GM19035 (cell line): ENCODE results near the gene GPRC5C.

Source experiments
- ATAC-seq: cut with Tn5 transposase; IDR thresholded peaks from one replicate; pipeline ENCODE4 v1.9.1; 2021; ENCODE audit not compliant: unreplicated experiment

The GPRC5C gene

GRCh38 chr17:74450231-74450630, 18.3 kb downstream of the GPRC5C start:
- no peak for ATAC-seq

- ATAC-seq, result no peak
These were observed 19.1 kb downstream of the GPRC5C start for GRCh38 chr17:74450925-74451403.

DNA sequence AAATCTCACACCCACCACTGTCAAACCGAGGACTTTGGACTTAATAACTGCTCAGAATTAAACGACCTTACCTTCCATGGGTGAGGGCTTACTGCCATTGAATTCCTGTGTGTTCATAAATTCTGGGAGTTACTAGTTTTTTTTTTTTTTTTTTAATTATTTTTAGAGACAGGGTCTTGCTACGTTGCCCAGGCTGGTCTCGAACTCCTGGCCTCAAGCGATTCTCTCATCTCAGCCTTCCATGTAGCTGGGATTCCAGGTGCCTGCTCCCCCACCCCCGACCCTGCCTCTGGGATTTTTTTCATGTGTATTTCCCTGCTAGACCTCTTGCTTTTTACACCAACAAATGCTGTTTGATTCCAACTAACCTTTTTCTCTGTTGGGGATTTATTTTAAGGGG, 19.7 kb downstream of the GPRC5C start:
- ATAC-seq, result no peak

GRCh38 chr17:74452033-74452840, 20.3 kb downstream of the GPRC5C start:
- ATAC-seq, result no peak

- no peak for ATAC-seq
These were observed 21.2 kb downstream of the GPRC5C start for GRCh38 chr17:74452841-74453661.

- peak; percentile 38 for ATAC-seq
These were observed 21.8 kb downstream of the GPRC5C start for GRCh38 chr17:74453665-74454196.

- ATAC-seq, result peak; percentile 83
These were observed 22.5 kb downstream of the GPRC5C start for GRCh38 chr17:74454197-74455024.

- no peak for ATAC-seq
These were observed 23.2 kb downstream of the GPRC5C start for GRCh38 chr17:74455025-74455545.

- ATAC-seq, result no peak
These were observed 23.9 kb downstream of the GPRC5C start for GRCh38 chr17:74455821-74456220.

GRCh38 chr17:74457146-74457819, 25.4 kb downstream of the GPRC5C start:
- no peak for ATAC-seq

DNA sequence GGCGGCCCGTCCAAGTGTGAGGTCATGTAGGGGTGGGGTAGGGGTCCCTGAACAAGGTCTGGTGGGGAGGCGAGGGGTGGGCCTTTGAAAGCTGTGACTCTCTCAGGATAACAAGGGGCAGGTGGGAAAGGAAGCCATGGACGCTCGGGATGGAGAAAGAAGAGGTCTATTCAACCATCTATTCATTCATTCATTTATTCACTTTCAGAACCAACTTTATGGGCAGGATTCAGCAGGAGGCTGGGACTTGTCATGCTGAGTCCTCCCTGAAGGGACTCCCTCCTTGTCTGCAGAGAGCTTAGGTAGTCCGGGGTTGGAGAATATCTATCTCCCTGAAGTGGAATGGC, 25.9 kb downstream of the GPRC5C start:
- ATAC-seq, result no peak

GRCh38 chr17:74458835-74459234, 26.9 kb downstream of the GPRC5C start:
- ATAC-seq, result no peak

- no peak for ATAC-seq
These were observed 27.7 kb downstream of the GPRC5C start for GRCh38 chr17:74459622-74460021.

DNA sequence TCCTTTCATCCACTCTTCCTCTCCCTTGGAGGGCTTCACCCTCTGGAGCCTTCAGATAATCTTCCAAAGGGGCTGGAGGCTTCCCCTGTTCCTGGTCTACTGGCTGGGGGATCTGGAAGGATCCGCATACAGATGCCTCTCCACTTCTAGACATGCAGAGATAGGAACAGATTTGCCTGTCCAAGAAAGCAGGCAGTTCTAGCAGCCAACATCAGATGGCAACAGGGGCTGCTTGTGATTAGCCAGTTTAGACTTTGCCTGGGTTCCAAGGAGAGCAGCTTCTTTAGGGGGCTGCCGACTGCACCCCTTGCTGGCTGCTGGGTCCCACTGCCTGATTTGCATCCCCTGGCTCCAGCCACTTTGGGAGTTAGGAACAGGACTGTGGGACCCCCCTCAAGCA, 28.4 kb downstream of the GPRC5C start:
- ATAC-seq, result no peak

DNA sequence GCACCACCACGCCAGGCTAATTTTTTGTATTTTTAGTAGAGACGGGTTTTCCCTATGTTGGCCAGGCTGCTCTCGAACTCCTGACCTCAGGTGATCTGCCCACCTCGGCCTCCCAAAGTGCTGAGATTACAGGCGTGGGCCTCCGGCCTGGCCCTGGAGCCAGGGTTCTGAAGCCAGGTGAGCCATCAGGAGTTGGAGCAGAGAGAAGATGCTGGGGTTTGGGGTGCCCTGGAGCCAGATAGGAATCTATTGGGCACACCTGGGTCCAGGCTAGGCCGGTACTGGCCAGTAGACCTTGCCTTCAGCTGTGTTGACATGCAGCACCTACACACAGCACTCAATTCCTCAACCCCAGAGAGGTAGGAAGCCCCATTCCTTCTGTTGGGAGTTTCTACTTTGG, 29.1 kb downstream of the GPRC5C start:
- no peak for ATAC-seq

- no peak for ATAC-seq
These were observed 29.7 kb downstream of the GPRC5C start for GRCh38 chr17:74461611-74462010.

DNA sequence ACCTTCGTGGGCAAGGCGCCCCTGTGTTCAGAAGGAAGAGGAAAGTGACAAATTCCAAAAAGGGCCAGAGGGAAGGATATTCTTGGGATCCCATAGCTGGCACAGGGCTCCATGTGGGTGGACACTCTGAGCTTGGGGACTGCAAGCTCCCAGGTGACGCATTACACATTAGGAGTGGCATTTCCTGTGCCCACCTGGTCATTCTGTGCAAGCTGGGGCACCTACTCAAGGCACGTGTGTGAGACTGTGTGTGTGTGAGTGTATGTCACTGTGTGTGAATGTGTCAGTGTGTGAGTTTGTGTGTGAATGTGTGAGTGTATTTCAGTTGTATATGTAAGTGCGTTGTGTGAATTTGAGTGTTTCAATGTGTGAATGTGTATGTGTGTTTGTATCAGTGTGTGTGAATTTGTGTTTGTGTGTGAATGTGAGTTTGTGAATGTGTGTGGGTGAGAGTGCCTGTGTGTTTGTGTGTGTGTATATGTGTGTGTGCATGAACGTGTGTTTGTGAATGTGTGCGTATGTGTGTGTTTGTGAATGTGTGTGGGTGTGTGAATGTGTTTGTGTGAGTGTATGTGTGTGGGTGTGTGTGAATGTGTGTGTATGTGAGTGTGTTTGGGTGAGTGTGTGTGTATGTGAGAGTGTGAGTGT, 33.0 kb downstream of the GPRC5C start:
- no peak for ATAC-seq

- no peak for ATAC-seq
These were observed 33.7 kb downstream of the GPRC5C start for GRCh38 chr17:74465378-74466110.
